SU-DHL-6 (cell line): ENCODE measurements around the gene CDK19.

Experiments
- CTCF ChIP-seq: fragments of 200-600 bp; sonication (generic); IDR thresholded peaks from one replicate; pipeline ENCODE4 v1.5.1; 2017; ENCODE audit warnings: antibody characterized with exemption, mild to moderate bottlenecking, low read length, moderate library complexity; ENCODE audit not compliant: insufficient read depth, poor library complexity, severe bottlenecking
- EZH2phosphoT487 ChIP-seq: fragments of 200-600 bp; sonication (generic), shearing (Covaris generic); conservative IDR thresholded peaks from 2 replicates; pipeline ENCODE4 v1.6.1; 2018; ENCODE audit warnings: mild to moderate bottlenecking, antibody characterized with exemption, low read length, moderate library complexity, mixed read lengths

GRCh38 chr6:110646951-110647910, 168.0 kb downstream of the CDK19 start:
- TF ChIP-seq CTCF: peak; percentile 27
- no peak for TF ChIP-seq EZH2phosphoT487
